SK-N-MC (cell line): ENCODE measurements around the gene ARHGEF6.

ENCODE experiments used
- EZH2 ChIP-seq: fragments of 200-600 bp; sonication (generic); IDR thresholded peaks from one replicate; pipeline ENCODE4 v1.6.1; 2017; ENCODE audit warnings: antibody characterized with exemption
- FOXP2 ChIP-seq: optimal IDR thresholded peaks from 2 replicates; pipeline ENCODE3; 2011; ENCODE audit warnings: mild to moderate bottlenecking, moderate library complexity; ENCODE audit not compliant: insufficient read depth; ENCODE audit errors: extremely low read length, control extremely low read depth

- TF ChIP-seq EZH2 (no peak), FOXP2 (no peak)
Measured at GRCh38 chrX:136674270-136674985, 106.3 kb downstream of the ARHGEF6 start.
